H1 (cell line): ENCODE data around the gene CEACAM5. TPM values are rescaled to one million over a fixed set of nuclear protein-coding genes. Genes with fewer than 3 reads are reported as not detected.

Experiments
- CTCF ChIA-PET: fragments of 300-600 bp; sonication (Branson Sonifier 250); formaldehyde crosslinking; loops from one replicate; lab custom pipeline; 2021; ENCODE audit not compliant: partially characterized antibody; lab: Charles Lee
- POLR2A ChIA-PET: fragments of 300-600 bp; sonication (Branson Sonifier 250); formaldehyde crosslinking; loops from one replicate; lab custom pipeline; 2021; ENCODE audit warnings: inconsistent platforms; ENCODE audit not compliant: partially characterized antibody; lab: Charles Lee
- DNase-seq, 2 experiments: peaks; one replicate each; pipeline versions ENCODE4 v3.0.0 to v3.0.0-alpha.2; 2010 to 2022; ENCODE audit warnings: low spot score in 2 of 2, low read depth in 1 of 2, mixed read lengths in 1 of 2
- FAIRE-seq: peaks from 2 replicates; lab custom pipeline; 2011; peaks lifted over from hg19 to GRCh38; lab: Jason Lieb, UNC
- H2AFZ ChIP-seq: 2 replicates; pipeline ENCODE4 v1.8.1; 2012; ENCODE audit warnings: low read length, inconsistent platforms
- H2AK5ac ChIP-seq: 2 replicates; pipeline ENCODE4 v1.6.1; 2013; ENCODE audit warnings: low read depth, low read length
- H2BK120ac ChIP-seq: replicated peaks from 2 replicates; pipeline ENCODE3; 2013; ENCODE audit warnings: low read depth, low read length, inconsistent platforms
- H2BK12ac ChIP-seq: 2 replicates; pipeline ENCODE4 v1.6.1; 2013; ENCODE audit warnings: low read depth, low read length
- H2BK15ac ChIP-seq: 2 replicates; pipeline ENCODE4 v1.6.1; 2013; ENCODE audit warnings: low read length
- H2BK20ac ChIP-seq: 2 replicates; pipeline ENCODE4 v1.6.1; 2013; ENCODE audit warnings: low read length
- H2BK5ac ChIP-seq: 2 replicates; pipeline ENCODE4 v1.6.1; 2013; ENCODE audit warnings: low read depth, low read length
- H3K14ac ChIP-seq: 2 replicates; pipeline ENCODE4 v1.6.1; 2013; ENCODE audit warnings: inconsistent platforms; ENCODE audit not compliant: insufficient read length
- H3K18ac ChIP-seq: 2 replicates; pipeline ENCODE4 v1.6.1; 2013; ENCODE audit warnings: low read length; ENCODE audit errors: extremely low read depth
- H3K23ac ChIP-seq: 2 replicates; pipeline ENCODE4 v1.6.1; 2013; ENCODE audit warnings: inconsistent platforms; ENCODE audit not compliant: insufficient read length
- H3K23me2 ChIP-seq: 2 replicates; pipeline ENCODE4 v1.6.1; 2013; ENCODE audit warnings: low read depth, low read length
- H3K27ac ChIP-seq: 2 replicates; pipeline ENCODE4 v1.6.1; 2011; ENCODE audit warnings: low read depth, low read length, inconsistent platforms
- H3K27me3 ChIP-seq, 4 experiments: replicated peaks in 1 of 4; 1 replicate in 1 of 4; 2 replicates in 3 of 4; pipeline versions ENCODE4 v1.6.1 to v1.8.1; 2011 to 2013; ENCODE audit warnings: low read length in 3 of 4, mild to moderate bottlenecking in 3 of 4, inconsistent platforms in 2 of 4, mixed read lengths in 2 of 4, moderate library complexity in 1 of 4; ENCODE audit not compliant: control insufficient read depth in 3 of 4, insufficient read depth in 3 of 4; ENCODE audit errors: extremely low read depth in 1 of 4
- H3K36me3 ChIP-seq, 4 experiments: 2 replicates each; pipeline versions ENCODE4 v1.6.1 to v1.8.1; 2011 to 2013; ENCODE audit warnings: mild to moderate bottlenecking in 4 of 4, low read length in 3 of 4, moderate library complexity in 2 of 4, control low read depth in 1 of 4, inconsistent platforms in 1 of 4; ENCODE audit not compliant: insufficient read depth in 4 of 4, control insufficient read depth in 2 of 4
- H3K4ac ChIP-seq: replicated peaks from 2 replicates; pipeline ENCODE3; 2013; ENCODE audit warnings: low read length, low read depth, mixed read lengths, inconsistent platforms; ENCODE audit not compliant: insufficient read length
- H3K4me1 ChIP-seq, 4 experiments: replicated peaks in 1 of 4; 1 replicate in 1 of 4; 2 replicates in 3 of 4; pipeline versions ENCODE4 v1.6.1 to v1.8.1; 2011 to 2013; ENCODE audit warnings: low read length in 3 of 4, inconsistent platforms in 2 of 4, mixed read lengths in 1 of 4; ENCODE audit not compliant: insufficient read depth in 4 of 4, control insufficient read depth in 3 of 4
- H3K4me2 ChIP-seq, 2 experiments: 2 replicates each; pipeline versions ENCODE4 v1.6.1 to v1.8.1; 2011 to 2013; ENCODE audit warnings: low read depth in 2 of 2, low read length in 2 of 2, control low read depth in 1 of 2, inconsistent platforms in 1 of 2, mild to moderate bottlenecking in 1 of 2; ENCODE audit not compliant: insufficient read depth in 1 of 2
- H3K4me3 ChIP-seq, 4 experiments: fragments of 200-600, 300-600 bp in 1 of 4; sonication (generic), shearing (Covaris generic), sonication (Bioruptor Twin) in 1 of 4; 2 replicates each; pipeline versions ENCODE4 v1.5.1 to v1.8.1; 2011 to 2016; ENCODE audit warnings: low read length in 4 of 4, low read depth in 3 of 4, control low read depth in 2 of 4, inconsistent platforms in 2 of 4, mild to moderate bottlenecking in 2 of 4, mixed read lengths in 1 of 4, moderate library complexity in 1 of 4; ENCODE audit not compliant: insufficient read depth in 2 of 4; ENCODE audit errors: extremely low read depth in 1 of 4
- H3K56ac ChIP-seq: replicated peaks from 2 replicates; pipeline ENCODE3; 2013; ENCODE audit warnings: low read depth, mild to moderate bottlenecking, mixed read lengths, low read length, inconsistent platforms; ENCODE audit not compliant: insufficient read length
- H3K79me1 ChIP-seq: 2 replicates; pipeline ENCODE4 v1.6.1; 2013; ENCODE audit warnings: low read depth, low read length, control low read depth
- H3K79me2 ChIP-seq, 2 experiments: 2 replicates each; pipeline versions ENCODE4 v1.6.1 to v1.8.1; 2012 to 2013; ENCODE audit warnings: low read length in 2 of 2, mild to moderate bottlenecking in 2 of 2, inconsistent platforms in 1 of 2; ENCODE audit not compliant: insufficient read depth in 2 of 2, control insufficient read depth in 1 of 2
- H3K9ac ChIP-seq, 4 experiments: replicated peaks in 1 of 4; 1 replicate in 1 of 4; 2 replicates in 3 of 4; pipeline versions ENCODE4 v1.6.1 to v1.8.1; 2011 to 2013; ENCODE audit warnings: low read depth in 3 of 4, low read length in 3 of 4, control low read depth in 2 of 4, mild to moderate bottlenecking in 2 of 4, moderate library complexity in 2 of 4, inconsistent platforms in 1 of 4; ENCODE audit errors: extremely low read depth in 1 of 4
- H3K9me3 ChIP-seq, 2 experiments: 2 replicates each; pipeline versions ENCODE4 v1.6.1 to v1.8.1; 2012 to 2013; ENCODE audit warnings: mild to moderate bottlenecking in 2 of 2, moderate library complexity in 2 of 2, control low read depth in 1 of 2, inconsistent platforms in 1 of 2, low read depth in 1 of 2, low read length in 1 of 2, mixed read lengths in 1 of 2; ENCODE audit not compliant: insufficient read depth in 2 of 2
- H4K20me1 ChIP-seq, 2 experiments: replicated peaks in 1 of 2; 2 replicates each; pipeline versions ENCODE3 to v1.8.1; 2011 to 2013; ENCODE audit warnings: inconsistent platforms in 2 of 2, low read length in 2 of 2, mild to moderate bottlenecking in 1 of 2; ENCODE audit not compliant: insufficient read depth in 2 of 2, control insufficient read depth in 1 of 2
- H4K5ac ChIP-seq: 2 replicates; pipeline ENCODE4 v1.6.1; 2013; ENCODE audit warnings: low read length, low read depth, mixed read lengths, inconsistent platforms; ENCODE audit not compliant: insufficient read length
- H4K8ac ChIP-seq: 2 replicates; pipeline ENCODE4 v1.8.0; 2013; ENCODE audit warnings: mild to moderate bottlenecking, moderate library complexity, low read length, inconsistent platforms; ENCODE audit not compliant: insufficient read depth; ENCODE audit errors: extremely low read depth
- H4K91ac ChIP-seq: replicated peaks from 2 replicates; pipeline ENCODE3; 2013; ENCODE audit warnings: low read length, mixed read lengths, inconsistent platforms; ENCODE audit not compliant: insufficient read length
- BCL11A ChIP-seq, 2 experiments: IDR thresholded peaks; one replicate each; pipeline ENCODE4 v1.6.1; 2011; ENCODE audit warnings: low read depth in 2 of 2, low read length in 2 of 2, mild to moderate bottlenecking in 2 of 2
- CBX8 ChIP-seq: fragments of 300-800, 300-1000 bp; sonication (generic); IDR thresholded peaks from 2 replicates; pipeline ENCODE4 v1.7.1; 2016; ENCODE audit warnings: low read depth, low read length, borderline replicate concordance
- CEBPB ChIP-seq: IDR thresholded peaks from 2 replicates; pipeline ENCODE4 v1.6.1; 2012; ENCODE audit warnings: low read depth, low read length
- FOSL1 ChIP-seq: IDR thresholded peaks from 2 replicates; pipeline ENCODE4 v1.6.1; 2011; ENCODE audit warnings: mild to moderate bottlenecking, low read depth, low read length, moderate library complexity; ENCODE audit not compliant: insufficient read depth
- HDAC2 ChIP-seq, 2 experiments: fragments of 300-600 bp in 1 of 2; sonication (generic) in 1 of 2; IDR thresholded peaks; 2 replicates each; pipeline ENCODE4 v1.6.1; 2011 to 2012; ENCODE audit warnings: low read depth in 2 of 2, low read length in 2 of 2, mild to moderate bottlenecking in 2 of 2, moderate library complexity in 2 of 2, borderline replicate concordance in 1 of 2, inconsistent platforms in 1 of 2
- NRF1 ChIP-seq: IDR thresholded peaks from 2 replicates; pipeline ENCODE4 v1.6.1; 2011; ENCODE audit warnings: mild to moderate bottlenecking, low read depth, low read length, improper control_type of control experiment
- RBBP5 ChIP-seq: IDR thresholded peaks from 2 replicates; pipeline ENCODE4 v1.7.1; 2012; ENCODE audit warnings: low read depth, mild to moderate bottlenecking, inconsistent platforms, low read length, moderate library complexity, borderline replicate concordance
- RXRA ChIP-seq: IDR thresholded peaks from 2 replicates; pipeline ENCODE4 v1.6.1; 2011; ENCODE audit warnings: low read depth, mild to moderate bottlenecking, low read length, moderate library complexity; ENCODE audit not compliant: insufficient read depth
- SIRT6 ChIP-seq: IDR thresholded peaks from one replicate; pipeline ENCODE4 v1.7.1; 2012; ENCODE audit warnings: low read length, inconsistent platforms
- SP1 ChIP-seq: IDR thresholded peaks from 2 replicates; pipeline ENCODE4 v1.6.1; 2011; ENCODE audit warnings: low read depth, low read length
- WGBS, 2 experiments: shearing (Covaris generic) in 1 of 2; methylation state at CpG; one replicate each; pipeline versions ENCODE4 v1.1.6 to v1.1.7; 2013 to 2015; ENCODE audit warnings: low lambda C conversion rate in 2 of 2, mixed read lengths in 2 of 2, inconsistent platforms in 1 of 2, low coverage in 1 of 2, missing lambda C conversion rate in 1 of 2; ENCODE audit not compliant: insufficient replicate concordance in 2 of 2, insufficient coverage in 1 of 2, insufficient read length in 1 of 2; ENCODE audit errors: extremely low coverage in 1 of 2, missing lambda C conversion rate in 1 of 2; 5-methylcytosine and 5-hydroxymethylcytosine counted together
- polyA plus RNA-seq, 7 experiments: library from polyadenylated mRNA; depleted of rRNA in 3 of 7; stranded (reverse) in 5 of 7; unstranded in 2 of 7; fragments of >200 nt in 5 of 7; fragments of 200-250 nt in 2 of 7; gene quantifications; 1 replicate in 5 of 7; 2 replicates in 1 of 7; 4 replicates in 1 of 7; pipeline versions ENCODE4 v1.2.1 to v1.2.3, GENCODE V29; 2011 to 2013; ENCODE audit warnings: missing spikeins in 2 of 7, mixed read lengths in 2 of 7
- total RNA-seq: library from RNA; stranded (reverse); fragmentation: NEBNext Ultra II Directional; extraction: Animal tissue kit (Norgen Biotek cat#: 25700); gene quantifications from 2 replicates; pipeline ENCODE4 v1.2.1, GENCODE V29; 2021
- TF ChIP-seq, protein P1 (sequence below): IDR thresholded peaks from 2 replicates; pipeline ENCODE4 v1.6.1; 2012; ENCODE audit warnings: low read length, inconsistent platforms

The CEACAM5 gene
- total and polyA plus RNA-seq, 2 of the 8 experiments (the other 6 are each of a cell fraction or from before 2014, with no cell fraction given), result not detected

DNA sequence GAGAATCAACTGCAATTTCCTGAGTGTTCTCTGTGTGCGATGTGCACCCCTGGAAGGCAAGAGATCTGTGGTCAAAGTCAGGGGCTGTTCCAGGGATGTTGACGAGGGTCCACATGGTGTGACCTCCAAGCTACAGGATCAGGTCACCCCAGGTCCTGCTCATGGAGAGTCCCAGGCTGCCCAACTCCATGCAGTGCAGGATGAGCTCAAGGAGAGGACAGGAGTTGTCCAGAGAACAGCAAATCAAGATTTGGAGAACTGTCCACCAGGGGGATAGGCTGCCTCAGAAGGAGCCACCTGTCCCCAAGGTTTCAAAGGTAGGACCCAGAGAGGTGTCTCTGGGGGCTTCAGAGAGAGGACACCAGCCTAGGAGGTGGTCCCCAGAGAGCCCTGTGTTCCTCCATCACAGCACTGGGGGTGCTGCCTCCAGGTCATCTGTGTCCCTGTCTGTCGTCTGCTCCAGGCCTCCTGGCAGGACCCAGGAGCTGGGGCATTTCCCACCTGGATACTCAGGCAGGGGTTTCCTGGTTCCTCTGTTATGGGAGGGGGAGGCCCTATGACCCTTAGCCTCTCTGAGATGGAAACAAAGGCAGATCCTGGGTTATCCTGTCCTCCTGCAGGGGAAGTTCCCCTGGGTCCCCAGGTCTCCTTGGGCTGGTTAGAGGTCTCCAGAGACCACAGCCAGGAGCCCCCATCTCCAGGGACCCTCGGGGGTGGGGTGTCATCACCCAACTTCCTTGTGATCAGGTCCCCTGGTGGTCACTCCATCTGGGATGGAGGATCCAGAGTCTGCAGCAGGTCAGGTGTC, 18.2 kb upstream of the CEACAM5 start:
- 66% methylated on average over 4 of the region's 4 CpGs; no CpG with 5 or more reads in 1 of the 2 experiments for WGBS, 2 experiments
- no peaks in the 10 kb centered on the region for H3K23me2 ChIP-seq
- no peak overlapping the region for H4K8ac ChIP-seq
- no peak overlapping the region for H3K27ac ChIP-seq
- no peak overlapping the region for H3K4ac ChIP-seq
- no peaks in the 10 kb centered on the region for H3K79me2 ChIP-seq
- no peak overlapping the region for H3K4me3 ChIP-seq
- H2BK120ac ChIP-seq, result no peak overlapping the region
- no peaks in the 10 kb centered on the region for H3K79me1 ChIP-seq
- no peak overlapping the region for H2BK5ac ChIP-seq
- H3K27me3 ChIP-seq, result no peaks in the 10 kb centered on the region
- H3K36me3 ChIP-seq, result no peaks in the 10 kb centered on the region
- ChIA-PET POLR2A (no interaction called here), CTCF (interaction anchor here (0.8 to 1.2 kb wide), 2 partner anchors 10 to 12 kb away, joined by 3 to 5 read pairs; no protein-coding TSS in a partner anchor)
- H4K91ac ChIP-seq, result no peak overlapping the region
- DNase-seq, result no peak
- no peak overlapping the region for H3K56ac ChIP-seq
- FAIRE-seq, result no peak
- H3K4me2 ChIP-seq, result no peak overlapping the region
- H3K4me1 ChIP-seq, result no peaks in the 10 kb centered on the region
- H2BK15ac ChIP-seq, result no peak overlapping the region
- no peak overlapping the region for H3K23ac ChIP-seq
- H2AFZ ChIP-seq, result no peak overlapping the region
- no peak overlapping the region for H3K9ac ChIP-seq
- H2AK5ac ChIP-seq, result no peak overlapping the region
- H3K9me3 ChIP-seq, result peaks cover 69 to 84% of the 10 kb centered on the region in 2 experiments
- H2BK20ac ChIP-seq, result no peak overlapping the region
- H3K18ac ChIP-seq, result no peak overlapping the region
- no peaks in the 10 kb centered on the region for H4K20me1 ChIP-seq
- H3K14ac ChIP-seq, result no peak overlapping the region
- H4K5ac ChIP-seq, result no peak overlapping the region
- H2BK12ac ChIP-seq, result no peak overlapping the region
- TF ChIP-seq, protein P1, sequence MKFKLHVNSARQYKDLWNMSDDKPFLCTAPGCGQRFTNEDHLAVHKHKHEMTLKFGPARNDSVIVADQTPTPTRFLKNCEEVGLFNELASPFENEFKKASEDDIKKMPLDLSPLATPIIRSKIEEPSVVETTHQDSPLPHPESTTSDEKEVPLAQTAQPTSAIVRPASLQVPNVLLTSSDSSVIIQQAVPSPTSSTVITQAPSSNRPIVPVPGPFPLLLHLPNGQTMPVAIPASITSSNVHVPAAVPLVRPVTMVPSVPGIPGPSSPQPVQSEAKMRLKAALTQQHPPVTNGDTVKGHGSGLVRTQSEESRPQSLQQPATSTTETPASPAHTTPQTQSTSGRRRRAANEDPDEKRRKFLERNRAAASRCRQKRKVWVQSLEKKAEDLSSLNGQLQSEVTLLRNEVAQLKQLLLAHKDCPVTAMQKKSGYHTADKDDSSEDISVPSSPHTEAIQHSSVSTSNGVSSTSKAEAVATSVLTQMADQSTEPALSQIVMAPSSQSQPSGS, result no peak
- no peak for TF ChIP-seq FOSL1
- no peak for TF ChIP-seq BCL11A (IDR thresholded peaks at IDR 0.05; ENCODE audit: low read depth in 2 of 2, low read length in 2 of 2)
- TF ChIP-seq RXRA, result no peak
- TF ChIP-seq SP1, result no peak
- no peak for TF ChIP-seq NRF1
- TF ChIP-seq CEBPB, result no peak
- TF ChIP-seq SIRT6, result no peak
- no peak for TF ChIP-seq HDAC2 (IDR thresholded peaks at IDR 0.05; ENCODE audit: borderline replicate concordance in 1 of 2, low read depth in 2 of 2, low read length in 2 of 2)
- no peak for TF ChIP-seq CBX8
- no peak for TF ChIP-seq RBBP5
